Measurements from ENCODE around the gene APOL1. TPM values are rescaled to one million over a fixed set of nuclear protein-coding genes. Genes with fewer than 3 reads are reported as not detected.

Gene APOL1
- total and polyA plus RNA-seq, 7 experiments from 2014 or later: 6.2 to 91.1 (median 17.8) TPM

- H3K36me3 ChIP-seq (ENCODE audit: control insufficient read depth in 2 of 3, insufficient read depth in 3 of 3, low read length in 3 of 3): no peaks in the 10 kb centered on the region
- ATAC-seq (no peak), DNase-seq (no peak)
- Mint-ChIP-seq H3K27ac (no peak overlapping the region), H3K9me3 (peaks cover 0 to 16% (median 7%) of the 10 kb centered on the region in 11 donors), H3K4me1 (peaks cover 5 to 16% (median 8%) of the 10 kb centered on the region in 7 donors), H3K27me3 (peaks cover under 1 to 89% (median 28%) of the 10 kb centered on the region in 5 donors), H3K36me3 (peaks cover 0 to 7% (median 4%) of the 10 kb centered on the region in 5 donors), H3K4me3 (no peak overlapping the region)
- POLR2A ChIA-PET: no interaction called here
- CTCF ChIA-PET: no interaction called here
- H3K27me3 ChIP-seq (ENCODE audit: control insufficient read depth in 2 of 2, insufficient read depth in 2 of 2, low read length in 2 of 2): no peaks in the 10 kb centered on the region
- intact Hi-C loops (cut with micrococcal nuclease): no loop called here
- H3K9me3 ChIP-seq (ENCODE audit: control insufficient read depth in 2 of 3, low read length in 3 of 3): no peaks in the 10 kb centered on the region
- no peak overlapping the region for H3K27ac ChIP-seq (ENCODE audit: low read depth, low read length)
- no peaks in the 10 kb centered on the region for H3K4me1 ChIP-seq (ENCODE audit: control insufficient read depth in 2 of 2, insufficient read depth in 2 of 2, low read length in 2 of 2)
- H3K4me3 ChIP-seq (ENCODE audit: low read length): no peak overlapping the region
Measured at GRCh38 chr22:36213586-36213985, 39.3 kb upstream of the APOL1 start.

GRCh38 chr22:36215981-36216380, 37.0 kb upstream of the APOL1 start:
- Mint-ChIP-seq H3K9me3 (peaks cover 0 to 2% (median 0%) of the 10 kb centered on the region in 11 donors), H3K36me3 (peaks cover 0 to 3% (median 0%) of the 10 kb centered on the region in 5 donors), H3K27ac (no peak overlapping the region), H3K4me1 (peaks cover 4 to 14% (median 4%) of the 10 kb centered on the region in 7 donors), H3K27me3 (peaks cover 0 to 79% (median 18%) of the 10 kb centered on the region in 5 donors), H3K4me3 (no peak overlapping the region)
- no peaks in the 10 kb centered on the region for H3K27me3 ChIP-seq (ENCODE audit: control insufficient read depth in 2 of 2, insufficient read depth in 2 of 2, low read length in 2 of 2)
- H3K36me3 ChIP-seq (ENCODE audit: control insufficient read depth in 2 of 3, insufficient read depth in 3 of 3, low read length in 3 of 3): no peaks in the 10 kb centered on the region
- H3K27ac ChIP-seq (ENCODE audit: low read depth, low read length): no peak overlapping the region
- CTCF ChIA-PET: interaction anchor here (1.0 kb wide), 1 partner anchor 35 kb away, joined by 3 read pairs; no protein-coding TSS in a partner anchor
- DNase-seq (no peak), ATAC-seq (no peak)
- H3K9me3 ChIP-seq (ENCODE audit: control insufficient read depth in 2 of 3, low read length in 3 of 3): no peaks in the 10 kb centered on the region
- POLR2A ChIA-PET: no interaction called here
- H3K4me1 ChIP-seq (ENCODE audit: control insufficient read depth in 2 of 2, insufficient read depth in 2 of 2, low read length in 2 of 2): no peaks in the 10 kb centered on the region
- H3K4me3 ChIP-seq (ENCODE audit: low read length): no peak overlapping the region
- intact Hi-C loops (cut with micrococcal nuclease): no loop called here

- H3K9me3 ChIP-seq (ENCODE audit: control insufficient read depth in 2 of 3, low read length in 3 of 3): no peaks in the 10 kb centered on the region
- peaks cover 0 to 1% (median 0%) of the 10 kb centered on the region in 5 donors for H3K36me3 Mint-ChIP-seq
- H3K9me3 Mint-ChIP-seq: peaks cover 0 to 2% (median 0%) of the 10 kb centered on the region in 11 donors
- H3K27ac Mint-ChIP-seq: peak overlapping the region in 1 of 9 donors; percentile 30
- no peak overlapping the region for H3K4me3 Mint-ChIP-seq
- DNase-seq: no peak
- H3K4me3 ChIP-seq (ENCODE audit: low read length): no peak overlapping the region
- H3K36me3 ChIP-seq (ENCODE audit: control insufficient read depth in 2 of 3, insufficient read depth in 3 of 3, low read length in 3 of 3): no peaks in the 10 kb centered on the region
- H3K4me1 Mint-ChIP-seq: peaks cover 8 to 16% (median 9%) of the 10 kb centered on the region in 7 donors
- peaks cover 0 to 58% (median 4%) of the 10 kb centered on the region in 5 donors for H3K27me3 Mint-ChIP-seq
- CTCF ChIA-PET: no interaction called here
- no peak overlapping the region for H3K27ac ChIP-seq (ENCODE audit: low read depth, low read length)
- no peaks in the 10 kb centered on the region for H3K4me1 ChIP-seq (ENCODE audit: control insufficient read depth in 2 of 2, insufficient read depth in 2 of 2, low read length in 2 of 2)
- no peak for ATAC-seq
- H3K27me3 ChIP-seq (ENCODE audit: control insufficient read depth in 2 of 2, insufficient read depth in 2 of 2, low read length in 2 of 2): no peaks in the 10 kb centered on the region
- intact Hi-C loops (cut with micrococcal nuclease): no loop called here
- POLR2A ChIA-PET: no interaction called here
Measured at GRCh38 chr22:36218648-36219193, 34.2 kb upstream of the APOL1 start.

- ATAC-seq (no peak), DNase-seq (no peak)
- Histone ChIP-seq H3K4me1 (ENCODE audit: control insufficient read depth in 2 of 2, insufficient read depth in 2 of 2, low read length in 2 of 2) (no peaks in the 10 kb centered on the region), H3K27me3 (ENCODE audit: control insufficient read depth in 2 of 2, insufficient read depth in 2 of 2, low read length in 2 of 2) (no peaks in the 10 kb centered on the region), H3K36me3 (ENCODE audit: control insufficient read depth in 2 of 3, insufficient read depth in 3 of 3, low read length in 3 of 3) (peaks cover 0 to 3% (median 0%) of the 10 kb centered on the region in 3 experiments), H3K9me3 (ENCODE audit: control insufficient read depth in 2 of 3, low read length in 3 of 3) (no peaks in the 10 kb centered on the region), H3K27ac (ENCODE audit: low read depth, low read length) (no peak overlapping the region), H3K4me3 (ENCODE audit: low read length) (no peak overlapping the region)
- peak overlapping the region in 1 of 9 donors; percentile 28 for H3K27ac Mint-ChIP-seq
- no peak overlapping the region for H3K4me3 Mint-ChIP-seq
- POLR2A ChIA-PET: no interaction called here
- intact Hi-C loops (cut with micrococcal nuclease): loop anchor here in 1 of 2 donors (2.0 kb wide), 1 partner anchor 26 kb away; no protein-coding TSS in a partner anchor
- peaks cover 8 to 16% (median 9%) of the 10 kb centered on the region in 7 donors for H3K4me1 Mint-ChIP-seq
- peaks cover 0 to 42% (median 4%) of the 10 kb centered on the region in 5 donors for H3K27me3 Mint-ChIP-seq
- H3K9me3 Mint-ChIP-seq: peaks cover 0 to 1% (median 0%) of the 10 kb centered on the region in 11 donors
- CTCF ChIA-PET: no interaction called here
- H3K36me3 Mint-ChIP-seq: peaks cover 0 to 1% (median 0%) of the 10 kb centered on the region in 5 donors
Measured at GRCh38 chr22:36220451-36220921, 32.4 kb upstream of the APOL1 start.

GRCh38 chr22:36221799-36222751, 30.9 kb upstream of the APOL1 start:
- peak overlapping the region in 4 of 9 donors; percentile 28 to 57 (median 46) for H3K27ac Mint-ChIP-seq
- Histone ChIP-seq H3K4me3 (ENCODE audit: low read length) (no peak overlapping the region), H3K27me3 (ENCODE audit: control insufficient read depth in 2 of 2, insufficient read depth in 2 of 2, low read length in 2 of 2) (no peaks in the 10 kb centered on the region), H3K9me3 (ENCODE audit: control insufficient read depth in 2 of 3, low read length in 3 of 3) (no peaks in the 10 kb centered on the region), H3K4me1 (ENCODE audit: control insufficient read depth in 2 of 2, insufficient read depth in 2 of 2, low read length in 2 of 2) (no peaks in the 10 kb centered on the region), H3K36me3 (ENCODE audit: control insufficient read depth in 2 of 3, insufficient read depth in 3 of 3, low read length in 3 of 3) (peaks cover 0 to 3% (median 0%) of the 10 kb centered on the region in 3 experiments), H3K27ac (ENCODE audit: low read depth, low read length) (no peak overlapping the region)
- peak; percentile 93 for ATAC-seq
- POLR2A ChIA-PET: no interaction called here
- H3K27me3 Mint-ChIP-seq: peaks cover 0 to 29% (median 3%) of the 10 kb centered on the region in 5 donors
- H3K4me1 Mint-ChIP-seq: peaks cover 8 to 16% (median 13%) of the 10 kb centered on the region in 7 donors
- peak in 8 of 9 donors; percentile 12 to 41 (median 26) for DNase-seq
- peaks cover 0 to 8% (median 0%) of the 10 kb centered on the region in 5 donors for H3K36me3 Mint-ChIP-seq
- intact Hi-C loops (cut with micrococcal nuclease): loop anchor here (1.0 to 2.0 kb wide), 4 partner anchors 17 to 156 kb away; partner anchors contain the start of gene APOL2 (in 1 of the 2)
- no peaks in the 10 kb centered on the region for H3K9me3 Mint-ChIP-seq
- H3K4me3 Mint-ChIP-seq: peak overlapping the region in 8 of 10 donors; percentile 22 to 73 (median 60)
- CTCF ChIA-PET: interaction anchor here (1.0 kb wide), 1 partner anchor 24 kb away, joined by 4 read pairs; no protein-coding TSS in a partner anchor

- H3K9me3 ChIP-seq (ENCODE audit: control insufficient read depth in 2 of 3, low read length in 3 of 3): no peaks in the 10 kb centered on the region
- peaks cover 0 to 9% (median 0%) of the 10 kb centered on the region in 3 experiments for H3K36me3 ChIP-seq (ENCODE audit: control insufficient read depth in 2 of 3, insufficient read depth in 3 of 3, low read length in 3 of 3)
- Mint-ChIP-seq H3K4me3 (no peak overlapping the region), H3K36me3 (peaks cover 0 to 16% (median 0%) of the 10 kb centered on the region in 5 donors), H3K4me1 (peaks cover 8 to 17% (median 14%) of the 10 kb centered on the region in 7 donors), H3K27me3 (peaks cover 0 to 21% (median 0%) of the 10 kb centered on the region in 5 donors), H3K9me3 (no peaks in the 10 kb centered on the region), H3K27ac (peak overlapping the region in 1 of 9 donors; percentile 36)
- H3K4me1 ChIP-seq (ENCODE audit: control insufficient read depth in 2 of 2, insufficient read depth in 2 of 2, low read length in 2 of 2): no peaks in the 10 kb centered on the region
- no peak overlapping the region for H3K27ac ChIP-seq (ENCODE audit: low read depth, low read length)
- CTCF ChIA-PET: no interaction called here
- no peaks in the 10 kb centered on the region for H3K27me3 ChIP-seq (ENCODE audit: control insufficient read depth in 2 of 2, insufficient read depth in 2 of 2, low read length in 2 of 2)
- DNase-seq (no peak), ATAC-seq (no peak)
- POLR2A ChIA-PET: no interaction called here
- H3K4me3 ChIP-seq (ENCODE audit: low read length): no peak overlapping the region
- intact Hi-C loops (cut with micrococcal nuclease): no loop called here
Measured at GRCh38 chr22:36222887-36223450, 30.0 kb upstream of the APOL1 start.

Measured in naive thymus-derived CD4-positive, alpha-beta T cell (primary cell).